Measurements from ENCODE around the gene MLANA.

MLANA gene

DNA sequence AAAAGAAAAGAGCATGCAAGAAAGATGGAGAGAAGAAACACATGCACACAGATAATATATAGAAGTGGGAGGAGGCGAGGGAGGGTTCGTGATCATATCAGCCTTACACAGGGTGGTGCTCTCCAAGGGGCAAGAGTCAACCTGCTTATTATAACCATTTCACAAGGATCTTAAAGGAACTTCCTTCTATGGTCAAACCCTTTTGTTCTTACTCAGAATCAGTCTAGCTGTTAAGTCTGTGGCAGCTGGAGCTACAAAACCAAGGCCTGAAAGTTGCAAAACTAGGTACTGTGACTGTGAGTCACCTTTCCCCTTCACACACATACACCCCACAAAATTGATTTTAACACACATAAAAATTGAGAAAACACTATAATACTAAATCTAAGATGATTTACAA lies 39.2 kb upstream of the MLANA start:
- Histone ChIP-seq H3K9ac (ENCODE audit: low read depth, low read length, poor library complexity, severe bottlenecking) (peak overlapping the region; percentile 37), H3K79me2 (ENCODE audit: insufficient read depth, low read length) (no peaks in the 10 kb centered on the region), H3K27me3 (ENCODE audit: insufficient read depth, low read length, poor library complexity, severe bottlenecking) (no peaks in the 10 kb centered on the region), H3K9me2 (replicated peaks; ENCODE audit: low read depth, low read length) (no peaks in the 10 kb centered on the region), H3F3A (ENCODE audit: low read depth) (peaks cover 5% of the 10 kb centered on the region; the same call in 1 of the 2 replicates), H3K4me2 (ENCODE audit: low read depth, low read length, poor library complexity, severe bottlenecking) (peak overlapping the region; percentile 41), H3K4me1 (ENCODE audit: insufficient read depth, low read length, poor library complexity, severe bottlenecking) (peaks cover 64% of the 10 kb centered on the region), H3K9me3 (ENCODE audit: insufficient read depth, low read depth, low read length) (no peaks in the 10 kb centered on the region), H3K36me3 (ENCODE audit: insufficient read depth, low read length) (no peaks in the 10 kb centered on the region), H4K20me1 (ENCODE audit: insufficient read depth, low read length, poor library complexity, severe bottlenecking) (no peaks in the 10 kb centered on the region), H3K4me3 (ENCODE audit: low read length, poor library complexity, severe bottlenecking) (peak overlapping the region; percentile 22), H2AFZ (ENCODE audit: low read length) (no peak overlapping the region)
- no peak for TF ChIP-seq EZH2phosphoT487 (IDR thresholded peaks at IDR 0.05; ENCODE audit: borderline replicate concordance)
- TF ChIP-seq, protein P1, sequence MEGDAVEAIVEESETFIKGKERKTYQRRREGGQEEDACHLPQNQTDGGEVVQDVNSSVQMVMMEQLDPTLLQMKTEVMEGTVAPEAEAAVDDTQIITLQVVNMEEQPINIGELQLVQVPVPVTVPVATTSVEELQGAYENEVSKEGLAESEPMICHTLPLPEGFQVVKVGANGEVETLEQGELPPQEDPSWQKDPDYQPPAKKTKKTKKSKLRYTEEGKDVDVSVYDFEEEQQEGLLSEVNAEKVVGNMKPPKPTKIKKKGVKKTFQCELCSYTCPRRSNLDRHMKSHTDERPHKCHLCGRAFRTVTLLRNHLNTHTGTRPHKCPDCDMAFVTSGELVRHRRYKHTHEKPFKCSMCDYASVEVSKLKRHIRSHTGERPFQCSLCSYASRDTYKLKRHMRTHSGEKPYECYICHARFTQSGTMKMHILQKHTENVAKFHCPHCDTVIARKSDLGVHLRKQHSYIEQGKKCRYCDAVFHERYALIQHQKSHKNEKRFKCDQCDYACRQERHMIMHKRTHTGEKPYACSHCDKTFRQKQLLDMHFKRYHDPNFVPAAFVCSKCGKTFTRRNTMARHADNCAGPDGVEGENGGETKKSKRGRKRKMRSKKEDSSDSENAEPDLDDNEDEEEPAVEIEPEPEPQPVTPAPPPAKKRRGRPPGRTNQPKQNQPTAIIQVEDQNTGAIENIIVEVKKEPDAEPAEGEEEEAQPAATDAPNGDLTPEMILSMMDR (conservative IDR thresholded peaks at IDR 0.05; ENCODE audit: low read length), result no peak

DNA sequence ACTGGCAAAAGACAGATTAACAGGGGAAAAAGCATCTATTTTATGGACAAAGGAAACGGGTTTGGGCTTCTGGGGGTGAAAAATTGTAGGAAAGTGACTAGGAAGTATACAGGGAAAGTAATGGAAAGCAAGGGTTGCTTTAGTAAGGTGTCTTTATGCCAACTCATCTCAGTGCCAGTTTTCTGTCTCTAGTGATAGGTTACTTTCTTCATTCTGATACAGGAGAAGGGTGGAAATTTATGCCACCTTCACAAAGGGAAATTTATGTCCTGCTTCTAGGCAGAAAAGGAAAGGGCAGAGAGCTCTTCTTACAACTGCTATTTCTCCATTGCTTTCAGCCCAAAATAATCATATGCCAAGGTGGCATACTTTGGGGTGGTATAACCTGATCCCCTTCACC lies 37.7 kb upstream of the MLANA start:
- Histone ChIP-seq H3K4me2 (ENCODE audit: low read depth, low read length, poor library complexity, severe bottlenecking) (no peak overlapping the region), H3K4me1 (ENCODE audit: insufficient read depth, low read length, poor library complexity, severe bottlenecking) (peaks cover 55% of the 10 kb centered on the region), H3K9ac (ENCODE audit: low read depth, low read length, poor library complexity, severe bottlenecking) (no peak overlapping the region), H3K27me3 (ENCODE audit: insufficient read depth, low read length, poor library complexity, severe bottlenecking) (no peaks in the 10 kb centered on the region), H3K9me3 (ENCODE audit: insufficient read depth, low read depth, low read length) (no peaks in the 10 kb centered on the region), H2AFZ (ENCODE audit: low read length) (peak overlapping the region; percentile 3), H4K20me1 (ENCODE audit: insufficient read depth, low read length, poor library complexity, severe bottlenecking) (no peaks in the 10 kb centered on the region), H3F3A (ENCODE audit: low read depth) (peaks cover 5% of the 10 kb centered on the region; the same call in 1 of the 2 replicates), H3K9me2 (replicated peaks; ENCODE audit: low read depth, low read length) (no peaks in the 10 kb centered on the region), H3K79me2 (ENCODE audit: insufficient read depth, low read length) (no peaks in the 10 kb centered on the region), H3K36me3 (ENCODE audit: insufficient read depth, low read length) (no peaks in the 10 kb centered on the region), H3K4me3 (ENCODE audit: low read length, poor library complexity, severe bottlenecking) (no peak overlapping the region)
- TF ChIP-seq, protein P1 (conservative IDR thresholded peaks at IDR 0.05; ENCODE audit: low read length), result no peak

DNA sequence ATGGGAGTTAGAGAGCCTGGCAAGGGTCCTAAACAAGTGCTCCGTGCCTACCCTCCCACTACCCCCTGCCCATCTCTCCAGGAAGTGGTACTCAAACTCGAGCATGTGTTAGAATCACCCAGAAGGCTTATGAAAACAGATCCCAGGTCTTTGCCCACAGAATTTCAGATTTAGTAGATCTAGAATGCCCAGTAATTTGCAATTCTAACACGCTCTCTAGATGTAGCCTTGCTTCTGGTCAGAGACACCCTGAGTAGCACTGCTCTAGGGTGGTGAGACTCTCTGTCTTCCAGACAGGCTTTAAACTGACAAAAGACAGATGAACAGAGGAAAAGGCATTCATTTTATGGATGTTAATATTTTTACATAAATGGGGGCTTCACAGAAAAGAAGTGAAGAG lies 37.1 kb upstream of the MLANA start:
- H3K4me2 ChIP-seq (ENCODE audit: low read depth, low read length, poor library complexity, severe bottlenecking), result no peak overlapping the region
- H3K9ac ChIP-seq (ENCODE audit: low read depth, low read length, poor library complexity, severe bottlenecking), result no peak overlapping the region
- peaks cover 54% of the 10 kb centered on the region for H3K4me1 ChIP-seq (ENCODE audit: insufficient read depth, low read length, poor library complexity, severe bottlenecking)
- H3F3A ChIP-seq (ENCODE audit: low read depth), result peaks cover 5% of the 10 kb centered on the region; the same call in 1 of the 2 replicates
- TF ChIP-seq, protein P1 (conservative IDR thresholded peaks at IDR 0.05; ENCODE audit: low read length), result no peak
- no peak for TF ChIP-seq EZH2phosphoT487 (IDR thresholded peaks at IDR 0.05; ENCODE audit: borderline replicate concordance)
- H3K9me3 ChIP-seq (ENCODE audit: insufficient read depth, low read depth, low read length), result no peaks in the 10 kb centered on the region
- no peaks in the 10 kb centered on the region for H3K9me2 ChIP-seq (replicated peaks; ENCODE audit: low read depth, low read length)
- H3K36me3 ChIP-seq (ENCODE audit: insufficient read depth, low read length), result no peaks in the 10 kb centered on the region
- no peak overlapping the region for H3K4me3 ChIP-seq (ENCODE audit: low read length, poor library complexity, severe bottlenecking)
- H3K79me2 ChIP-seq (ENCODE audit: insufficient read depth, low read length), result no peaks in the 10 kb centered on the region
- H2AFZ ChIP-seq (ENCODE audit: low read length), result peak overlapping the region; percentile 3
- H4K20me1 ChIP-seq (ENCODE audit: insufficient read depth, low read length, poor library complexity, severe bottlenecking), result no peaks in the 10 kb centered on the region
- no peaks in the 10 kb centered on the region for H3K27me3 ChIP-seq (ENCODE audit: insufficient read depth, low read length, poor library complexity, severe bottlenecking)
